HG03135 (cell line): ENCODE data around the gene NUP43.
"Not testable (repeated sequence)": the region's sequence is repeated elsewhere in the genome, so short reads cannot be mapped to it uniquely, and the experiment has no call there.

Experiments
- ATAC-seq: cut with Tn5 transposase; IDR thresholded peaks from one replicate; pipeline ENCODE4 v1.9.1; 2021; ENCODE audit warnings: mild to moderate bottlenecking, moderate library complexity; ENCODE audit not compliant: unreplicated experiment

Gene NUP43

GRCh38 chr6:149698175-149698574, 48.2 kb downstream of the NUP43 start:
- ATAC-seq: no peak

GRCh38 chr6:149696901-149697300, 49.4 kb downstream of the NUP43 start:
- no peak for ATAC-seq

- ATAC-seq: no peak
These were observed 51.4 kb downstream of the NUP43 start for GRCh38 chr6:149694921-149695320.

- no peak for ATAC-seq
These were observed 55.1 kb downstream of the NUP43 start for GRCh38 chr6:149691201-149691600.

- ATAC-seq: no peak
These were observed 60.1 kb downstream of the NUP43 start for GRCh38 chr6:149686230-149686629.

GRCh38 chr6:149683256-149683859, 63.0 kb downstream of the NUP43 start:
- no peak for ATAC-seq

- ATAC-seq: not testable (repeated sequence)
These were observed 64.5 kb downstream of the NUP43 start for GRCh38 chr6:149681845-149682244.

- no peak for ATAC-seq
These were observed 65.1 kb downstream of the NUP43 start for GRCh38 chr6:149681209-149681608.

- ATAC-seq: no peak
These were observed 65.8 kb downstream of the NUP43 start for GRCh38 chr6:149680503-149680902.
